ENCODE measurements around the gene CHRNA9. TPM values are rescaled to one million over a fixed set of nuclear protein-coding genes. Genes with fewer than 3 reads are reported as not detected.

CHRNA9 gene
- total and polyA plus RNA-seq, 2 experiments from 2014 or later, result 0.50 to 1.6 TPM

DNA sequence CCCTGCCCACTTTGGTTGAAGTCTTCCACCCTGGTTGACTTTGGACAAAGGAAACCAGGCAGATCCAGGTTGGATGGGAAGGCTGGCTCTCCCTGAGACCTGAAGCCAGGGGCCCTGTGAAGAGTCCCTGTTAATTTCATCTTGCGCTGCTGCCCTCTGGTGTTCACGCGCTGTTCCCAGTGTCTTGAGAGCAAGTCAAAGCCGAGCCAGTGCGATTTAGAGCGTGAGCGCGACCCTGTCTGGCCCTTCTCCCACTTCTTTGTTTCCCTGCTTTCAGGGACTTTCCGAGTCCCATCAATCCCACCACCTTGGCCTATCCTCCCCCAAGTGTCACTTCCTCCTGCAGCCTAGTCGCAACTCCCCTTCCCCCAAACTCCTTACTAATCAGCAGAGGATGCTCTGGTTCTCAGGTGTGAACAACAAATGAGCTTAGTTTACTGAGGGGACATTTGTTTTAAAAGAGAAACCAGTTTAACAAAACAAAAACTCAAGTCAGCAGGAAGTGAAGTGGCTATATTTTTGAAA is 25.8 kb upstream of the CHRNA9 start:
- Histone ChIP-seq H4K20me1 (ENCODE audit: insufficient read depth, poor library complexity, severe bottlenecking) (no peaks in the 10 kb centered on the region), H3K27ac (no peak overlapping the region), H3K36me3 (replicated peaks; ENCODE audit: insufficient read depth, low read depth) (no peaks in the 10 kb centered on the region), H3K79me2 (no peaks in the 10 kb centered on the region), H2AFZ (peak overlapping the region; percentile 61), H3K4me1 (ENCODE audit: insufficient read depth) (peaks cover 4% of the 10 kb centered on the region), H3K9me2 (replicated peaks; ENCODE audit: insufficient read depth) (no peaks in the 10 kb centered on the region), H3K27me3 (no peaks in the 10 kb centered on the region), H3K9me3 (ENCODE audit: low read depth) (no peaks in the 10 kb centered on the region), H3K4me2 (peak overlapping the region; percentile 69), H3K4me3 (no peak overlapping the region)
- no peak for TF ChIP-seq EZH2phosphoT487 (IDR thresholded peaks at IDR 0.05; ENCODE audit: low read depth, severe bottlenecking, unreplicated experiment)
- TF ChIP-seq, protein P1, sequence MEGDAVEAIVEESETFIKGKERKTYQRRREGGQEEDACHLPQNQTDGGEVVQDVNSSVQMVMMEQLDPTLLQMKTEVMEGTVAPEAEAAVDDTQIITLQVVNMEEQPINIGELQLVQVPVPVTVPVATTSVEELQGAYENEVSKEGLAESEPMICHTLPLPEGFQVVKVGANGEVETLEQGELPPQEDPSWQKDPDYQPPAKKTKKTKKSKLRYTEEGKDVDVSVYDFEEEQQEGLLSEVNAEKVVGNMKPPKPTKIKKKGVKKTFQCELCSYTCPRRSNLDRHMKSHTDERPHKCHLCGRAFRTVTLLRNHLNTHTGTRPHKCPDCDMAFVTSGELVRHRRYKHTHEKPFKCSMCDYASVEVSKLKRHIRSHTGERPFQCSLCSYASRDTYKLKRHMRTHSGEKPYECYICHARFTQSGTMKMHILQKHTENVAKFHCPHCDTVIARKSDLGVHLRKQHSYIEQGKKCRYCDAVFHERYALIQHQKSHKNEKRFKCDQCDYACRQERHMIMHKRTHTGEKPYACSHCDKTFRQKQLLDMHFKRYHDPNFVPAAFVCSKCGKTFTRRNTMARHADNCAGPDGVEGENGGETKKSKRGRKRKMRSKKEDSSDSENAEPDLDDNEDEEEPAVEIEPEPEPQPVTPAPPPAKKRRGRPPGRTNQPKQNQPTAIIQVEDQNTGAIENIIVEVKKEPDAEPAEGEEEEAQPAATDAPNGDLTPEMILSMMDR (IDR thresholded peaks at IDR 0.05; ENCODE audit: poor library complexity), result peak; percentile 89
- TF ChIP-seq EZH2 (IDR thresholded peaks at IDR 0.05; ENCODE audit: borderline replicate concordance), result no peak
- 3% methylated on average over 10 of the region's 10 CpGs for WGBS (ENCODE audit: low lambda C conversion rate, missing lambda C conversion rate)
- DNase-seq (ENCODE audit: low spot score), result peak; percentile 93

GRCh38 chr4:40310225-40310624 is 24.9 kb upstream of the CHRNA9 start:
- Histone ChIP-seq H3K9me3 (ENCODE audit: low read depth) (no peaks in the 10 kb centered on the region), H3K79me2 (no peaks in the 10 kb centered on the region), H3K27me3 (no peaks in the 10 kb centered on the region), H3K4me3 (no peak overlapping the region), H3K27ac (no peak overlapping the region), H3K4me1 (ENCODE audit: insufficient read depth) (peaks cover 4% of the 10 kb centered on the region), H4K20me1 (ENCODE audit: insufficient read depth, poor library complexity, severe bottlenecking) (no peaks in the 10 kb centered on the region), H3K36me3 (replicated peaks; ENCODE audit: insufficient read depth, low read depth) (no peaks in the 10 kb centered on the region), H3K4me2 (no peak overlapping the region), H2AFZ (no peak overlapping the region), H3K9me2 (replicated peaks; ENCODE audit: insufficient read depth) (no peaks in the 10 kb centered on the region)
- WGBS (ENCODE audit: low lambda C conversion rate, missing lambda C conversion rate), result 98% methylated on average over 8 of the region's 8 CpGs
- DNase-seq (ENCODE audit: low spot score), result no peak
- TF ChIP-seq, protein P1 (IDR thresholded peaks at IDR 0.05; ENCODE audit: poor library complexity), result no peak
- TF ChIP-seq EZH2phosphoT487 (IDR thresholded peaks at IDR 0.05; ENCODE audit: low read depth, severe bottlenecking, unreplicated experiment) (no peak), EZH2 (IDR thresholded peaks at IDR 0.05; ENCODE audit: borderline replicate concordance) (no peak)

DNA sequence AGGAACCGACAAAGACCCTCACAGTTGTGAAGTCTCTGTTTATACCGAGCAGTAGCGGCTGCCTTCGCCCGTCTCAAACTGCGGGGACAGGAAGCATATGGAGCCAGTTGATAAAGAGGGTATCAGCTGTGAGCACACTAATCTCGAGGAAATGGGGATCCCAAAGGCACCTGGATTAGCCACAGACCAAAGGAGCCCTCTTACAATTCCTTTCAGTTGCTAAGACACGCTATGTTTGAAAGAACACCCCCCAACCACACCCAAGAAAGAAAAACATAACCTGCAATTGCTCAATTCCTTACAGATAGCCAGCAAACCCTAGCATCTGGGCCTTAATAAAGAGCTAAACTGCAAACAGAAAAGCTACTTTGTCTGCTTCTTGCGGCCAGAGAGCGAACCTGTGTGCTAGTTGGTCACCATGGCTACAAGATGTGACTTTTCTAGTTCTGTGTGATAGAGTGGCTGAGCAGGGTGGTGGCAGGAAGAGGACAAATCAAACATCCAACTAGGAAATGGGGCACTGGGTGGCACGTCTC is 23.3 kb upstream of the CHRNA9 start:
- H3K4me3 ChIP-seq, result no peak overlapping the region
- H3K4me1 ChIP-seq (ENCODE audit: insufficient read depth), result peaks cover 5% of the 10 kb centered on the region
- DNase-seq (ENCODE audit: low spot score), result peak; percentile 71
- 43% methylated on average over 11 of the region's 11 CpGs for WGBS (ENCODE audit: low lambda C conversion rate, missing lambda C conversion rate)
- H3K27me3 ChIP-seq, result no peaks in the 10 kb centered on the region
- H4K20me1 ChIP-seq (ENCODE audit: insufficient read depth, poor library complexity, severe bottlenecking), result peaks cover 2% of the 10 kb centered on the region
- H3K9me2 ChIP-seq (replicated peaks; ENCODE audit: insufficient read depth), result no peaks in the 10 kb centered on the region
- no peaks in the 10 kb centered on the region for H3K36me3 ChIP-seq (replicated peaks; ENCODE audit: insufficient read depth, low read depth)
- peak overlapping the region; percentile 90 for H3K27ac ChIP-seq
- H3K4me2 ChIP-seq, result peak overlapping the region; percentile 45
- TF ChIP-seq, protein P1 (IDR thresholded peaks at IDR 0.05; ENCODE audit: poor library complexity), result no peak
- TF ChIP-seq EZH2phosphoT487 (IDR thresholded peaks at IDR 0.05; ENCODE audit: low read depth, severe bottlenecking, unreplicated experiment) (no peak), EZH2 (IDR thresholded peaks at IDR 0.05; ENCODE audit: borderline replicate concordance) (no peak)
- no peak overlapping the region for H2AFZ ChIP-seq
- no peaks in the 10 kb centered on the region for H3K9me3 ChIP-seq (ENCODE audit: low read depth)
- H3K79me2 ChIP-seq, result no peaks in the 10 kb centered on the region
